Peyer's patch (tissue), 4 donors: Measurements from ENCODE around the gene RLN3. TPM values are rescaled to one million over a fixed set of nuclear protein-coding genes. Genes with fewer than 3 reads are reported as not detected.
"Not testable (repeated sequence)": the region's sequence is repeated elsewhere in the genome, so short reads cannot be mapped to it uniquely, and the experiment has no call there.

ENCODE experiments used
- DNase-seq, 3 donors: peaks; one replicate each; pipeline ENCODE4 v3.0.0-alpha.2; 2017 to 2019
- H3K27ac ChIP-seq, 4 donors: fragments of 200-600 bp; sonication (generic); one replicate each; pipeline ENCODE4 v1.5.1; 2016 to 2019
- H3K27me3 ChIP-seq, 2 donors: fragments of 200-600 bp; sonication (generic); one replicate each; pipeline ENCODE4 v1.5.1; 2019
- H3K36me3 ChIP-seq, 3 donors: fragments of 200-600 bp; sonication (generic); one replicate each; pipeline ENCODE4 v1.5.1; 2016 to 2019
- H3K4me1 ChIP-seq, 4 donors: fragments of 200-600 bp; sonication (generic); one replicate each; pipeline ENCODE4 v1.5.1; 2016 to 2019
- H3K4me3 ChIP-seq, 4 donors: fragments of 200-600 bp; sonication (generic); 1 replicate in 3 of 4; 2 replicates in 1 of 4; pipeline ENCODE4 v1.5.1; 2016 to 2019; ENCODE audit warnings: mild to moderate bottlenecking in 1 of 4
- H3K9me3 ChIP-seq, 4 donors: fragments of 200-600 bp; sonication (generic); one replicate each; pipeline ENCODE4 v1.5.1; 2016 to 2019; ENCODE audit warnings: mild to moderate bottlenecking in 1 of 4
- POLR2A ChIP-seq, 2 donors: fragments of 450-650 bp; IDR thresholded peaks; one replicate each; pipeline ENCODE4 v1.5.1; 2017; ENCODE audit warnings: antibody characterized with exemption in 2 of 2, mild to moderate bottlenecking in 2 of 2, moderate library complexity in 2 of 2
- total RNA-seq, 4 donors: library from RNA; depleted of rRNA; stranded (reverse); fragments of >200 nt; gene quantifications; one replicate each; pipeline ENCODE4 v1.1.0, GENCODE V29; 2016
- TF ChIP-seq, protein P1 (sequence below), 6 experiments: fragments of 450-650 bp in 4 of 6; fragments of 200-600 bp in 2 of 6; sonication (generic) in 1 of 6; IDR thresholded peaks; one replicate each; pipeline ENCODE4 v1.5.1; 2017 to 2019; ENCODE audit warnings: antibody characterized with exemption in 6 of 6, mild to moderate bottlenecking in 3 of 6, moderate library complexity in 1 of 6

RLN3 gene
- total RNA-seq, 4 donors from 2014 or later = not detected

DNA sequence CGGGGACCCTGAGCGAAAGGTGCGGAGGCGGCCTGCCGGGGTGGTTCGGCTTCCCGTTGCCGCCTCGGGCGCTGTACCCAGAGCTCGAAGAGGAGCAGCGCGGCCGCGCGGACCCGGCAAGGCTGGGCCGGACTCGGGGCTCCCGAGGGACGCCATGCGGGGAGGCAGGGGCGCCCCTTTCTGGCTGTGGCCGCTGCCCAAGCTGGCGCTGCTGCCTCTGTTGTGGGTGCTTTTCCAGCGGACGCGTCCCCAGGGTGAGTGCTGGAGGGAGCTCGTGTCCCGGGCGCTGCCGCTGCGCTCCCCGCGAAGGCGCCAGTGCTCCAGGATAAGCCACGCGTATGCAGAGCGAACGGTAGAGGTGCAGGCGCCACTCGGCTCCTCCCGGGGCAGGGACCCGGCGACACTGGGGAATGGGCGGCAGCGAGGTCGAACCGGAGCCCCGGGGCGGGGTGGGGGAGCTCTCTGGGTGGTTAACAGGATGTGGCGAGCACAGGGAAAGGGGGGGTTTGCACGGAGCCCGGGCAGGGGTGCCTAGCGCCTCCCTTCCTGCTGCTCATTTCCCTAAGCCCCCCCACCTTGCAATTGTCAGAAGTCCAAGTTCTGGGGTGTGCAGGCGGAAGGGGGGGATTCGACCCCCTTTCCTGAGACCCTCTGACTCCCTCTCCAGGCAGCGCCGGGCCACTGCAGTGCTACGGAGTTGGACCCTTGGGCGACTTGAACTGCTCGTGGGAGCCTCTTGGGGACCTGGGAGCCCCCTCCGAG, 4.0 kb downstream of the RLN3 start, which contains the start of gene IL27RA:
Gene IL27RA (plus strand): TSS at position 44 of the 762 bp plus-strand sequence. CDS start 111 bp downstream, at position 155.
- H3K36me3 ChIP-seq = no peaks in the 10 kb centered on the region
- peak within 1 kb of the TSS; percentile 81 to 96 (median 82) for H3K27ac ChIP-seq
- peaks cover 0 to 4% (median 2%) of the 10 kb centered on the region in 4 donors for H3K4me1 ChIP-seq
- no peaks in the 10 kb centered on the region for H3K9me3 ChIP-seq
- DNase-seq = peak; percentile 72 to 91 (median 85)
- TF ChIP-seq, protein P1, sequence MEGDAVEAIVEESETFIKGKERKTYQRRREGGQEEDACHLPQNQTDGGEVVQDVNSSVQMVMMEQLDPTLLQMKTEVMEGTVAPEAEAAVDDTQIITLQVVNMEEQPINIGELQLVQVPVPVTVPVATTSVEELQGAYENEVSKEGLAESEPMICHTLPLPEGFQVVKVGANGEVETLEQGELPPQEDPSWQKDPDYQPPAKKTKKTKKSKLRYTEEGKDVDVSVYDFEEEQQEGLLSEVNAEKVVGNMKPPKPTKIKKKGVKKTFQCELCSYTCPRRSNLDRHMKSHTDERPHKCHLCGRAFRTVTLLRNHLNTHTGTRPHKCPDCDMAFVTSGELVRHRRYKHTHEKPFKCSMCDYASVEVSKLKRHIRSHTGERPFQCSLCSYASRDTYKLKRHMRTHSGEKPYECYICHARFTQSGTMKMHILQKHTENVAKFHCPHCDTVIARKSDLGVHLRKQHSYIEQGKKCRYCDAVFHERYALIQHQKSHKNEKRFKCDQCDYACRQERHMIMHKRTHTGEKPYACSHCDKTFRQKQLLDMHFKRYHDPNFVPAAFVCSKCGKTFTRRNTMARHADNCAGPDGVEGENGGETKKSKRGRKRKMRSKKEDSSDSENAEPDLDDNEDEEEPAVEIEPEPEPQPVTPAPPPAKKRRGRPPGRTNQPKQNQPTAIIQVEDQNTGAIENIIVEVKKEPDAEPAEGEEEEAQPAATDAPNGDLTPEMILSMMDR (IDR thresholded peaks at IDR 0.05) = peak; percentile 45 to 58 (median 57)
- no peak for TF ChIP-seq POLR2A (IDR thresholded peaks at IDR 0.05)
- H3K27me3 ChIP-seq = no peaks in the 10 kb centered on the region
- H3K4me3 ChIP-seq = peak within 1 kb of the TSS; percentile 55 to 80 (median 62)

DNA sequence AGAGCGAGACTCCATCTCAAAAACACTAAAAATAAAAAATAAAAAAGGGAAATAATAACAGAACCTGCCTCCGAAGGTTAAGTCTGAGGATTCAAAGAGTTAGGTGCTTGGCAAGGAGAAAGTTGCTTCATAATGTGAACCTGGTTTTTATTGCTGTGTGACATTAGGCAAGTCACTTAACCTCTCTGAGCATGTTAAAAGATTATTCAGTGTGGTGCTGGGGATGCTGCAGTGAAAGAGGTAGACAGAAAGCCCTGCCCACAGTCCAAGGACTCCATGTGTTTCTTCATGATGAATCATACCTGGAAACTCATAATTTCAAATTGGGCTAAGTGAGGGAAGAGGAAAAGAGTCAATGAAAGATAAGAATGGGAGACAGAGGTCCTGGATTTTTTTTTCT, 6.0 kb downstream of the RLN3 start:
- Histone ChIP-seq H3K27ac (no peak overlapping the region), H3K4me3 (no peak overlapping the region), H3K9me3 (no peaks in the 10 kb centered on the region), H3K27me3 (no peaks in the 10 kb centered on the region), H3K4me1 (peaks cover 0 to 4% (median 2%) of the 10 kb centered on the region in 4 donors), H3K36me3 (no peaks in the 10 kb centered on the region)
- TF ChIP-seq, protein P1 (IDR thresholded peaks at IDR 0.05) = no peak
- no peak for TF ChIP-seq POLR2A (IDR thresholded peaks at IDR 0.05)
- no peak for DNase-seq

- H3K4me3 ChIP-seq, H3K9me3 ChIP-seq, H3K27me3 ChIP-seq, H3K27ac ChIP-seq, H3K36me3 ChIP-seq, H3K4me1 ChIP-seq, DNase-seq: not testable (repeated sequence)
Measured at GRCh38 chr19:14035159-14035558, 7.2 kb downstream of the RLN3 start.

GRCh38 chr19:14035706-14036105, 7.8 kb downstream of the RLN3 start:
- no peaks in the 10 kb centered on the region for H3K9me3 ChIP-seq
- no peak overlapping the region for H3K27ac ChIP-seq
- no peaks in the 10 kb centered on the region for H3K27me3 ChIP-seq
- peaks cover 0 to 4% (median 2%) of the 10 kb centered on the region in 4 donors for H3K4me1 ChIP-seq
- peaks cover 0 to 5% (median 0%) of the 10 kb centered on the region in 3 donors for H3K36me3 ChIP-seq
- TF ChIP-seq, protein P1 (IDR thresholded peaks at IDR 0.05) = no peak
- TF ChIP-seq POLR2A (IDR thresholded peaks at IDR 0.05) = no peak
- H3K4me3 ChIP-seq = no peak overlapping the region
- no peak for DNase-seq

DNA sequence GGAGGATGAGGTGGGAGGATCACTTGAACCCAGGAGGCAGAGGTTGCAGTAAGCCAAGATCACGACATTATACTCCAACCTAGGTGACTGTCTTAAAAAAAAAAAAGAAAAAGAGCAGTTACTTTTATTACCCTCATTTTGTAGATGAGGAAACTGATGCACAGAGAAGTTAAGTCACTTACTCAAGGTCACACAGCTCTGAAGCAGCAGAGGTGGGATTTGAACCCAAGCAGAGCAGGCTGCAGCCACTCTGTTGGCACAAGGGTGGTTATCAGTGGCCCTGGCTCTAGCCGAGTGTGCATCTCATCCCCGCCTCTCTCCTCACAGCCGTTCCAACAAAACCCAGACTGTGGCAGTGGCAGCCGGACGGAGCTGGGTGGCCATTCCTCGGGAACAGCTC, 11.2 kb downstream of the RLN3 start:
- no peak for TF ChIP-seq POLR2A (IDR thresholded peaks at IDR 0.05)
- Histone ChIP-seq H3K4me1 (peaks cover 0 to 6% (median 0%) of the 10 kb centered on the region in 4 donors), H3K36me3 (peaks cover 0 to 5% (median 0%) of the 10 kb centered on the region in 3 donors), H3K4me3 (no peak overlapping the region), H3K9me3 (no peaks in the 10 kb centered on the region), H3K27me3 (no peaks in the 10 kb centered on the region), H3K27ac (no peak overlapping the region)
- DNase-seq = no peak

DNA sequence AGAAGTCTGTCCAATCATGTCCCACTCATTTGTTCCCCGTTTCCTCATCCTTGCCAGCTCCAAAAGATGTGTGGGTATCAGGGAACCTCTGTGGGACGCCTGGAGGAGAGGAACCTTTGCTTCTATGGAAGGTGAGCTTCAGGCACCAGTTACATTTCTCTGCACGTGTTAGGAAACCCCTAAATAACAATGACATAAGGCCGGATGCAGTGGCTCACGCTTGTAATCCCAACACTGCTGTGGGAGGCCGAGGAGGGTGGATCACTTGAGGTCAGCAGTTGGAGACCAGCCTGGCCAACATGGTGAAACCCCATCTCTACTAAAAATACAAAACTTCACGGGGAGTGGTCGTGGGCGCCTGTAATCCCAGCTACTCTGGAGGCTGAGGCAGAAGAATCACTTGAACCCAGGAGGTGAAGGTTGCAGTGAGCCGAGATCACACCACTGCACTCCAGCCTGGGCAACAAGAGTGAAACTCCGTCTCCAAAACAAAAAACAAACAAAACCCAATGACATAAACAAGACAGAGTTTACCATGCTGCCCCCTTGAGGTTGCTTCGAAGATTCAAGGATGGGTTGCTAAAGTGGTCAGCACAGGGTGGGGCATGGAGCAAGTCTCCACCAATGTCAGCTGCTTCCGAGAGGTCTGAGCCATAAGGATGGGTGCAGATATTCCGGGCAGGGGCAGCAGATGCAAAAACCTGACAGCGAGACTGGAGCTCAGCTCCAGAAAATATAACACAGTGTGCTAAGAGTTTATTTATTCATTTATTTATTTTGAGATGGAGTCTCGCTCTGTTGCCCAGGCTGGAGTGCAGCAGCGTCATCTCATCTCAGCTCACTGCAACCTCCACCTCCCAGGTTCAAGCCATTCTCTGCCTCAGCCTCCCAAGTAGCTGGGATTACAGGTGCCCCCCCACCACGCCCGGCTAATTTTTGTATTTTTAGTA, 15.0 kb downstream of the RLN3 start:
- not testable (repeated sequence) for H3K4me1 ChIP-seq, H3K36me3 ChIP-seq, H3K4me3 ChIP-seq, H3K9me3 ChIP-seq, H3K27me3 ChIP-seq
- peak overlapping the region in 3 of 4 donors; percentile 26 to 32 (median 32) for H3K27ac ChIP-seq
- TF ChIP-seq, protein P1 (IDR thresholded peaks at IDR 0.05) = peak; percentile 39 to 64 (median 56)
- peak in 2 of 3 donors; percentile 53 to 80 for DNase-seq

- not testable (repeated sequence) for DNase-seq, H3K36me3 ChIP-seq, H3K4me1 ChIP-seq, H3K27ac ChIP-seq, H3K9me3 ChIP-seq, H3K27me3 ChIP-seq, H3K4me3 ChIP-seq
Measured at GRCh38 chr19:14047866-14048265, 19.9 kb downstream of the RLN3 start.
